NT2/D1 (cell line): ENCODE results near the gene SFRP5.

Experiments used
- DNase-seq: peaks from one replicate; pipeline ENCODE4 v3.0.0-alpha.2; 2011; ENCODE audit warnings: low read depth, low spot score
- H3K27me3 ChIP-seq: 2 replicates; pipeline ENCODE4 v1.6.0; 2011; ENCODE audit warnings: mild to moderate bottlenecking; ENCODE audit not compliant: insufficient read length, insufficient read depth
- H3K36me3 ChIP-seq: 2 replicates; pipeline ENCODE4 v1.6.1; 2011; ENCODE audit warnings: mild to moderate bottlenecking, low read length, mixed read lengths; ENCODE audit not compliant: insufficient read depth, insufficient read length
- H3K4me1 ChIP-seq: 2 replicates; pipeline ENCODE4 v1.5.1; 2011; ENCODE audit not compliant: insufficient read depth, insufficient read length
- H3K4me3 ChIP-seq: 2 replicates; pipeline ENCODE4 v1.5.1; 2011; ENCODE audit warnings: low read depth; ENCODE audit not compliant: insufficient read length
- H3K9ac ChIP-seq: 2 replicates; pipeline ENCODE4 v1.6.0; 2011; ENCODE audit warnings: low read depth; ENCODE audit not compliant: insufficient read length
- H3K9me3 ChIP-seq: 2 replicates; pipeline ENCODE4 v1.5.1; 2011; ENCODE audit warnings: mild to moderate bottlenecking, low read length; ENCODE audit not compliant: insufficient read depth
- SUZ12 ChIP-seq: IDR thresholded peaks from 2 replicates; pipeline ENCODE4 v1.6.1; 2011; ENCODE audit not compliant: insufficient read length, insufficient read depth; ENCODE audit errors: extremely low read depth
- YY1 ChIP-seq: IDR thresholded peaks from 2 replicates; pipeline ENCODE4 v1.6.1; 2011; ENCODE audit not compliant: insufficient read length, insufficient read depth
- ZNF274 ChIP-seq: IDR thresholded peaks from 2 replicates; pipeline ENCODE4 v1.6.1; 2011; ENCODE audit warnings: mild to moderate bottlenecking, low read depth, low read length

SFRP5 gene

DNA sequence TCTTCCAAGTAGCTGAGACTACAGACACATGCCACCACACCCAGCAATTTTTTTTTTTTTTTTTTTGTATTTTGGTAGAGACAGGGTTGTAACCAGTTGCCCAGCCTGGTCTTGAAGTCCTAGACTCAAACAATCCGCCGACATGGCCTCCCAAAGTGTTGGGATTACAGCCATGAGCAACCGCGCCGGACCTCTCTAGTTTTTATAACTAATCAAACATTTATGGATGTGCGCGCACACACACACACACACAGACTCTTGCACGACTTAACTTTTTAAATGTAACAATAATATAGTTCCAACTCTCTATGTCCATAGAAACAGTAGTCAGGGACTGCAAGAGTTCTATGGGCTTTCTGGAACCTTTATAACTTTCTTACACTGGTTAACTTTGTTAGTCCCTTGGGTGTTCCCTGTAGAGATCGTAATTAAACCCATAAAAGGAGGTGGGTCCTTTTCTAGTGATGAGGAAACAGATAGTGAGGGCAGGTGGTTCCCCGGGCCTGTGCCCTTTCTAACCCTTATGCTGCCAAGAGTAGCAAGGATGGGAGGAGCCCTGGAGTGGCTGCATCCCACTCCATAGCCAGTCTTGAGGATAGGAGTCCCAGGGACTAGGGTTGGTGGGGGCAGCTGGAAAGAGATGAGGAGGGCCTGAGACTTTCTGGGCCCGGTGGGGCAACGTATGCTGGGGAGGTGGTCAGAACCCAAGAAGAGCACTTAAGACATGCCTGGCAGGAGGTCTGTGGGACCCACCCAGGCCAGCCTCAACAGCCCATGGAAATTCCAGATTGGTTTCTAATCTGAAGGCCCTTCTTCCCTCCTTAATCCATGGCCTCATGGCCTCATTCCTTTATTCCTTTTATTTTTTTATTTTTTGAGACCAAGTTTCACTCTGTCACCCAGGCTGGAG is 49.7 kb downstream of the SFRP5 start:
- TF ChIP-seq SUZ12 (no peak), YY1 (no peak), ZNF274 (no peak)
- no peaks in the 10 kb centered on the region for H3K9me3 ChIP-seq
- no peaks in the 10 kb centered on the region for H3K27me3 ChIP-seq

DNA sequence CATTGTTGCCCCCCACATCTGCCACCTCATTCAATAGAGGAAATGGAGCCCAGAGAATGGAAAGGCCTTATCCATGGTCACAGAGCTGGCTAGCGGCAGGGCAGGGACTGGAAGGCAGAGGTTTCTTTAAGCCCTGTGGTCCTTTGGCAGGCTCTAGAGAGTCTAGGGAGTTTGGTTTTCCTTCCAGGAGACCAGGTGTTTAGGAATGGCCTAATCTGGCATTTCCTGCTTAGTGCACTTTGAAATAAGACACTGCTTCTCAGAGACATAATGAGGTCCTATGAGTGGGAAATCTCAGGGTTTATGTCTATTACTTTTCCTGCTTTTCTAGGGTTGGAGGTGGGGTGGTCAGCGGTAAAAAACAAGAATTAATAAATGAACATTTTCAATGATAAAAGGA is 52.2 kb downstream of the SFRP5 start:
- H3K36me3 ChIP-seq = peaks cover 25% of the 10 kb centered on the region
- peaks cover 3% of the 10 kb centered on the region for H3K4me1 ChIP-seq
- no peak for DNase-seq
- no peaks in the 10 kb centered on the region for H3K9me3 ChIP-seq
- TF ChIP-seq YY1 (no peak), ZNF274 (no peak), SUZ12 (no peak)
- peak overlapping the region; percentile 42 for H3K9ac ChIP-seq
- H3K4me3 ChIP-seq = no peak overlapping the region
- H3K27me3 ChIP-seq = no peaks in the 10 kb centered on the region

More for the DNA sequence above, 49.7 kb downstream of the SFRP5 start:
- no peak overlapping the region for H3K9ac ChIP-seq
- H3K4me3 ChIP-seq = no peak overlapping the region
- H3K4me1 ChIP-seq = peaks cover 3% of the 10 kb centered on the region
- H3K36me3 ChIP-seq = peaks cover 13% of the 10 kb centered on the region
- DNase-seq = no peak

DNA sequence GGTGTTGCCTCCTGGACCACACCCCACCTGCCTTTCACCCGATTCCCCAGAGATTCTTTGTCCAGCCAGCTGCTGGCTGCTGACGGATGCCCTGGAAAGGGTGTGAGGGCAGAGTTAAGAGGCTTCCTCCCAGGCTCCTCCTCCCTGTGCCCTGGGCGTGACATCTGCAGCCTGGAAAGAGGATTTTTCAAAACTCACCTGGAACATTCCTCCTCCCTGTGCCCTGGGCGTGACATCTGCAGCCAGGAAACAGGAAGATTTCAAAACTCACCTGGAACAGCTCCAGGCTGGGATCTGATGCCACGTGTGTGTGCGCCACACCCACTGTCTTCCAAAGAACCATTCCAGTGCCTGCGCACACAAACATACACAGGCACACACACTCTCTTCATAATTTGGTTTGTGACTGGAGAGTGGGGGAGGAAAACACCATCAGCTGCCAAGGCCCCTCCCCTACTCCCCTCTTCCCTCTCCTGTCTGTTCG is 53.1 kb downstream of the SFRP5 start:
- no peak for TF ChIP-seq ZNF274
- TF ChIP-seq SUZ12 = no peak
- no peak for TF ChIP-seq YY1
- no peak overlapping the region for H3K9ac ChIP-seq

DNA sequence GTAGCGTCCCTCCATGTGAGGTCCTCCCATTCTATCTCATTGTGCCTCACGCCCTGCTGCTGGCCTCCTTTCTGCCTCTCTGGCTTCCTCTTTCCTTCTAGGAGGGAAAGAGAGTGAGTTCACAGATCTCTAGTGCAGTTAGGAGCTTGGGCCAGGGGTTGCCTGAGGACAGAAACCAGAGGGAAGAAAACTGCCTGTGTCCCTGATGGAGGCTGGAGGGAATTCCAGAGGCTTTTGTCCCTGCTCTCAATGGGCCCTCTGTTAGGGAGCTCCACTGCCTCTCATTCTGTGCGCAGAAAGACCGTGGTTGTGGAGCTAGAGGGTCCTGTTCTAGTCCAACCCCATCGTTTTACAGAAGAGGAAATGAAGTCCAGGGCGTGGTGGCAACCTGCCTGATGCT is 53.6 kb downstream of the SFRP5 start:
- no peaks in the 10 kb centered on the region for H3K9me3 ChIP-seq
- no peak for DNase-seq
- TF ChIP-seq SUZ12 = no peak
- no peak for TF ChIP-seq ZNF274
- TF ChIP-seq YY1 = no peak
- peaks cover 3% of the 10 kb centered on the region for H3K4me1 ChIP-seq
- H3K27me3 ChIP-seq = no peaks in the 10 kb centered on the region
- H3K4me3 ChIP-seq = no peak overlapping the region
- H3K36me3 ChIP-seq = peaks cover 25% of the 10 kb centered on the region
- peak overlapping the region; percentile 36 for H3K9ac ChIP-seq

More for the DNA sequence above, 53.1 kb downstream of the SFRP5 start:
- DNase-seq = no peak
- Histone ChIP-seq H3K36me3 (peaks cover 25% of the 10 kb centered on the region), H3K4me3 (no peak overlapping the region), H3K4me1 (peaks cover 3% of the 10 kb centered on the region), H3K9me3 (no peaks in the 10 kb centered on the region), H3K27me3 (no peaks in the 10 kb centered on the region)

DNA sequence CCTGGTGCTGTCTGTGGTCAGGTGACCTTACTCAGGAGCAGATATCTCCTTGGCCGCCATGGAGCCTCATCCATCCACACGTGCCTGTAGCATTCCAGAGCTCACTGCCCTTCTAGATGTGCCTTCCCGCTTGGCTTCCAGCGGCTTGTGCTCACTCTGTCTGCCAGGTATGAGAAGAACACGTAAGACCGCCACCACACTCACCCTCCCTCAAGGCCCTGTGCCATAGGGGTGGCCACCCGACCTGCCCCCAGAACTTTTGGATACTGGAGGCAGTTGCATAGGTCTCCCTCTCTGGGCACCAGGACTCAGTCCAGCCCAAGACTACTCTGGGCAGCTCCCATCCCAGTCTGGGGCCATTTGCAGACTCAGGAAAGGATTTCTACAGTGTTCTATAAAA is 54.2 kb downstream of the SFRP5 start:
- H3K27me3 ChIP-seq = no peaks in the 10 kb centered on the region
- H3K4me1 ChIP-seq = peaks cover 3% of the 10 kb centered on the region
- peaks cover 25% of the 10 kb centered on the region for H3K36me3 ChIP-seq
- DNase-seq = no peak
- no peak overlapping the region for H3K4me3 ChIP-seq
- H3K9ac ChIP-seq = no peak overlapping the region
- TF ChIP-seq SUZ12 (no peak), YY1 (no peak), ZNF274 (no peak)
- no peaks in the 10 kb centered on the region for H3K9me3 ChIP-seq
